NCI-H1417 treated with DMSO at 0.1 percent for 48 hours (cell line): ENCODE measurements around the gene CCL25.

ENCODE experiments used
- DNase-seq: peaks from one replicate; lab custom pipeline; 2025; lab: John Stamatoyannopoulos, UW

The CCL25 gene

DNA sequence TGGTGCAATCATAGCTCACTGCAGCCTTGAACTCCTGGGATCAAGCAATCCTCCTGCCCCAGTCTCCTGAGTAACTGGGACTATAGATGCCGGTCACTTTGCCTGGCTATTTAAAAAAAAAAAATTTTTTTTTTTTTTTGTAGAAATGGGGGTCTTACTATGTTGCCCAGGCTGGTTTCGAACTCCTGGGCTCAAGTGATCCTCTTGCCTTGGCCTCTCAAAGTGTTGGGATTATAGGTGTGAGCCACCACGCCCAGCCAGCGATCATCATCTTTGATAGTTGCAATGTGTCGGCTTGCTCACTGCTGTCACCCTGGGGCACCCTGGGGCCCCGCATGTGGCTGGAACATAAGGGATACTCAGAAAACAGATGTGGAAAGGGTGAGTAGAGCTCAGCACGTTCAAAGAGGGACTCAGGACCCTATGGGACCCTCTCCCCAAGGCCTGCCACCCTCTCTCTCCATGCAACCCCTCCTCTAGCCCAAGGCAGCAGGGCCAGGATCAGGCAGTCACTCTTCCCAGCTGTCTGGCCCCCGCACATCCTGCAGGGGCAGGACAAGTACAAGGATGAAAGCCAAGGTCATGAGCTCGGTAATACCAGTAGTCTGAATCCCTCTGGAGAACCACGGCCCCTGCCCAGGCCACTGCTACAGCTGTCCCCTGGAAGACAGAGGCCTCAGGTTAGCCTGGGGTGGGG lies 6.5 kb upstream of the CCL25 start:
- no peak for DNase-seq

DNA sequence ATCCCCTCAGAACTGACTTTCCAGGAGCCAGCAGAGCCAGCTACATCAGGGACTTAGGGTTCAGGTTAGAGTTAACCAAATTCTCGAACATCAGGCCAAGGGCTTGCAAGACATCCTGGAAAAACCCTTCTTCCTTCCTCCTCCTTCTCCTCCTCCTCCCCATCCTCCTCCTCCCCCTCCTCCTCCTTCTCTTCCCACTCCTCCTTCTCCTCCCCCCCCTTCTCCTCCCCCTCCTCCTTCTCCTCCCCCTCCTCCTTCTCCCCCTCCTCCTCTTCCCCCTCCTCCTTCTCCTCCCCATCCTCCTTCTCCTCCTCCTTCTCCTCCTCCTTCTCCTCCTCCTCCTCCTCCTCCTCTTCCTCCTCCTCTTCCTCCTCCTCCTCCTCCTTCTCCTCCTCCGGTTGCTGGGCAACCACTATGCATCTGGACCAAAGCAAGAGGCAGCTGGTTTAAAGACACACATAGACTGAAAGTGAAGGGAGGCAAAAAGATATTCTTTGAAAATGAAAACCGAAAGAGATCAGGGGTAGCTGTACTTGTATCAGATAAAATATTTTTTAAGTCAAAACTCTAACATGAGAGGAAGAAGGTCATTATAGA lies 5.9 kb upstream of the CCL25 start:
- DNase-seq, result no peak

DNA sequence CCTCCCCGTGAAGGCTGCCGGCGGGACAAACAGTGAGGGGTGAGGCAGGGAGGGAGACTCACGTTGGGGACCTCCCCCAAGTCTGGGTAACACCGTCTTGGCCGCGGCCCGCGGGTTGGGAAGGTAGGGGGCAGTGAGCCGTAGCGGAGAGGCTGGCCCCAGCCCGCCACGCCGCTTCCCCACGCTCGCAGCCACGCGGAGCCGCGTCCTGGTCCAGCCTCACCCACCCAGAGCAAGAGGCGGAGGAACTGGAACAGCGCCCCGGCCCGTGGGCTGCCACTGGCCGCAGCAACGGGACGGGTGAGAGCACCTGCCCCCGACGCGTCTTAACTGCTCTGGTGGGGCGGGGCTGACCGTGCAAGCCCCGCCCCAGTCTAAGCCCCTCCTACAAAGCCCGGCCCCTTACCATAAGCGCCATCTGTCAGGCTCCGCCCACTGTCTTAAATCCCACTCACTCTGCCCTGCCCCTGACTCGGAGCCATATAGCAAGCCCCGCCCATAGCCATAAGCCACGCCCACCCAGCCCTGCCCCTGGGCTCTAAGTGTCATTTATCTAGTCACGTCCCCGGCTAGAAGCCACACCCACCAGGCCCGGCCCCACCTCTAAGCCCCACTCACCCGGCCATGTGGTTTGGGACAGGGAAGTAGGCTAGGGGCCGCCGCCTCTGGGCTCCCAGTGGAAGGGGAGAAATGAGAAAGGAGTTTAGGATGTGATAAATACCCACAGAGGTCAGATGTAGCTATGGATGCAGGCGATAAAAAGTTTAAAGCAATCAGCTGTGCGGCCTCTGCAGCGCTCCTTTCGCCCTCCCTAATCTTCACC lies 2.1 kb upstream of the CCL25 start:
- peak; percentile 75 for DNase-seq

DNA sequence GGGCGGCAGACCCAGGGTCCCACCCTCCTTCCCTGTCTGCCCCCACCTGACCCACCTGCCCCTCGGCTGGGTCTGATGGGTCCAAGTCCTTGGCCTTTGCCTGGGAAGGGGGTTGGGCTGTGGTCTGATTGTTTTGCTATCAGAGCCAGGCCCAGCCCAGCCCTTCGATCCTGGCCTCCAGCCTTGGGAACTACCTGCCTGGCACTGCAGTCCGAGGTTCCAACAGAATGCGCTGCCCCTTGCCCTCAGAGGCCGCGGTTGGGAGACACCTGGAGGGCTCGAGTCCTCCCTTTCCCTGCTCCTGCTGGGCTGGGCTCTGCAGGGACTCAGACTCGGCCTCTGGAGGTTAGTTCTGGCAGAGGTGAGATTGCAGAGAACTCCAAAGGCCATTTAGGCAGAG lies 1.6 kb downstream of the CCL25 start:
- no peak for DNase-seq

DNA sequence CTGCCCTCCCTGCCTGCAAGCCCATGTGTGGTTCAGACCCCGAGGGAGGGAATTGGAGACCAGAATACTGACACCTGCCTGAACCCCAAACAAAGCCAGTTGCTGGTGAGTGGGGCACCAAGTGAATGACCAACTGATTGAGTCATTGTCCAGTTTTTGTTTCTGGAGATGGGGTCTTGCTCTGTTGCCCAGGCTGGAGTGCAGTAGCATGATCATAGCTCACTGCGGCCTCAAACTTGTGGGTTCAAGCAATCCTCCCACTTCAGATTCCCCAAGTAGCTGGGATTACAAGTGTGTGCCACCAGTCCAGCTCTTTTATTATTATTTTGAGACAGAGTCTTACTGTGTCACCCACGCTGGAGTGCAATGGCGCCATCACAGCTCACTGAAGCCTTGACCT lies 4.0 kb downstream of the CCL25 start:
- DNase-seq, result no peak

DNA sequence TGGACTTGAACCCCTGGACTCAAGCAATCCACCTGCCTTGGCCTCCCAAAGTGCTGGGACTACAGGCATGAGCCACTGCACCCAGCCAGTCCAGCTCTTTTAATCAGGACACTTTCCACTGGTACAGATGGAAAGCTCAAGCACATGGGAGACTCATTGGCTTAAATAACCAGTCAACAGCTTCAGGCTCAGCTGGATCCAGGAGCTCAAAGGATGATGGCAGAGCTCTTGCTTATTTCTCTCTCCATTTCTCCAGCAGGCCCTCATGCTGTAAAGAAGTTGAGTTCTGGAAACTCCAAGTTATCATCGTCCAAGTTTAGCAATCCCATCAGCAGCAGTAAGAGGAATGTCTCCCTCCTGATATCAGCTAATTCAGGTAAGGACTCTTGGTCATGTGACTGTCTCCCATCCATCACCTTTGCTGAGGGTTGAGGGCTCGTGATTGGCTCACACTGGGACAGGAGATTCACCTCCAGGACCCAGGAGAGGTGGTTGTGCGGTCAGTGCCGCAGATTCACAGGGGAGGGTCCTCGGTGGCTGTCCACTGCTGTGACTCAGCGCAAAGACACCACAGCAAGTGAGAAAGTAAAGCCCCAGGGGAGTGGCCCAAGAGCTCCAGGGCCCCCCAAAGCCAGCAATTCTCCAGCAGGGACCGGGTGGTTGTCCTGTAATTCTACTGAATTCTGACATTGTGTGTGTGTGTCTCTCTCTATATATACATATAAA lies 5.1 kb downstream of the CCL25 start:
- DNase-seq, result no peak

DNA sequence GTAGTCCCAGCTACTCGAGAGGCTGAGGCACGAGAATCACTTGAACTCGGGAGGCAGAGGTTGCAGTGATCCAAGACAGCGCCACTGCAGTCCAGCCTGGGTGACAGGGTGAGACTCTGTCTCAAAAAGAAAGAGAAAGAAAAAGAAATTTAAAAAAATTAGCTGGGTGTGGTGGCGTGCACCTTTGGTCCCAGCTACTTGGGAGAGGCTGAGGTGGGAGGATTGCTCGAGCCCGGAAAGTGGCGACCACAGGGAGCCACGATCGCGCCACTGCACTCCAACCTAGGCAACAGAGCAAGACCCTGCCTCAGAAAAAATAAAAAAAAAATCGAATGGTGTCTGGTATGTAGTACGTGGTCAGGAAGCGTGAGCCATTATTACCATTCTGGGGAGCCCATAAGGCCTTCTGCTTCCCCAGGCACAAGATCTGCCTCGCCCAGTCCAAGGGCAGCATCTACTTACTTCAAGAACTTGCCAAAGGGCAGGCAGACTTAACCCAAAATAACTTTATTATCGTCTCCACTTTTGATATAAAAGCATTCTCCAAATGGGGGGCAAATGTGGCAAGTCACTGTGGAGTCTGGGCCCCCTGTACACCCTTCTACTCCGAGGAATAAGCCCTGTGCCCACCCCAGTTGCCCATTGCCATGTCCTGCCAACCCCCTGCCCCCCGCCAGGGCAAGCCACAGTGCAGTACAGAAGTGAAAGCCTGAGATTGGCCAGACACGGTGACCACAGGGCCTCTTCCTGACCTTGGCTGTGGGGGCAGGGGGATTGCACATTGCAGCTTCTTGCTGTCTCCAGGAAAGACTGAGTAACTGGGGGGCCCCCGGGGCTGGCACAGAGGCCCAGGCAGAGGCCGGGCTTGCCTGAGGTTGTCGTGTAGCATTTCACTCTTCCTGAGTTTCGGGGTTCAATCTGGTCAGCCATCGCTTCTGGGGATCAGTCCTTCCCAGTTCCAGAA lies 12.6 kb downstream of the CCL25 start:
- DNase-seq, result no peak

DNA sequence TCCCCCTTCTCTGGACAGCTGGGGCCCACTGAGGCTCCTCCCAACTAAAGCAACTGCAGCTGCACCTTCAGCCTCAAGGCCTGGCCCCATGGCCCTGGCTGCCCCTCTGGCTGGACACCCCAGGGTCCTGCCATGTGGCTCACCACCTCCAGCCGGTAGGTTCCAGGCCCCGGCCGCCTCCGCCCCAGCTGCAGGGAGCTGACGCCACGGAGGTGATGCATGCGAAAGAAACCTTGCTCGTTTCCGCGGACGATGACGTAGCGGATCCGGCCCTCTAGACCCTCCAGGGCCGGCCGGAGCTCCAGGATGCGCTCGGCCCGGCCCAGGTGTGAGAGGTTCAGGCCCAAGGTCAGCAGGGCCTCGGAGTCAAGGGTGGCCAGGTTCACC lies 13.3 kb downstream of the CCL25 start:
- DNase-seq, result no peak

DNA sequence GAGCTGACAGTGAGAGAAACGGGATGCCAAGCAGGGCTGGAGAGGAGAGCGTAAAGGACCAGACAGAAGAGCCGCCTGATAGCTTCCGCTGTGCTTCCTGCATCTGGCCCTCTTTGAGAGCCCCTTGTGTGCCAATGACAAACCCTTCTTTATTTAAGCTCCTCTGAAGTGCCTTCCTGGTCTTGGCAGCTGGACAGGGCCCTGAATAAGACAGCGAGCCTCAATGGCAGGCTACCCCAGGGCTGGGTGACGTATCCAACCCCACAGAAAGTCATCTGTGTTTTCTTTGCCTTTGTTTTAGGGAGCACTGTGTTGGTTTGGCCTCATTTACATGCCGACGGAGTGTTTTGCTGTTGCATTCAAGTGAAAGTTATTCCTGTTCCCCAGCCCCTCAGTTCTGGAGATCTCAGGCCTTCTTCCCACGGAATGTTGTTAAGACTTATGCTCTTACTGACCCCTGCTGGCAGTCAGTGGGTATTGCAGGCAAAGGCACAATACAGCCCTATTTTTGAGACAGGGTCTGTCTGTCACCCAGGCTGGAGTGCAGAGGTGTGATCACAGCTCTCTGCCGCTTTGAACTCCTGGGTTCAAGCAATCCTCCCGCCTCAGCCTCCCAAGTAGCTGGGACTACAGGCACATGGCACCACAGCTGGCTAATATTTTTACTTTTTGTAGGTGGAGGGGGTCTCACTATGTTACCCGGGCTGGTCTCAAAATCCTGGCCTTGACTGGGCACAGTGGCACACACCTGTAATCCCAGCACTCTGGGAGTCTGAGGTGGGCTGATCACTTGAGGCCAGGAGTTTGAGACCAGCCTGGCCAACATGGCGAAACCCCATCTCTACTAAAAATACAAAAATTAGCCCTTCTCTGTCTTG lies 16.8 kb downstream of the CCL25 start:
- no peak for DNase-seq

DNA sequence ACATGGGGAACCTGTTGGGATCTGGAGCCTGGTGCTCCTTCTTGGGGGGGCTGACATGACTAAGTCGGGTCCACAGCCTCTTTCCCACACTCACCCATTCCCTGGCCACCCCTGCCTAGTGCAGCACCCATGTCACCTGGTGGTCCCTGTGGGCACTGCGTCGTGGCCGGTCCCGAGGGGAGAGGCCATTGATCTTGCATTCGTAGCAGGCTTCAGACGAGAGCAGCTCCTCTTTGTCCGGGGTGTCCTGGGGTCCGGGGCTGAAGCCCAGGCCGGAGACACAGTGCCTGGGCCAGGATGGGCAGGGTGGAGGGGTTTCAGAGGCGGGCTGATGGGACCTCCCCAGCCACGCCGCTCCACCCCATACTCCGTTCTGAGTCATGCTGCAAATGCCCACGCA lies 19.4 kb downstream of the CCL25 start:
- DNase-seq, result no peak

DNA sequence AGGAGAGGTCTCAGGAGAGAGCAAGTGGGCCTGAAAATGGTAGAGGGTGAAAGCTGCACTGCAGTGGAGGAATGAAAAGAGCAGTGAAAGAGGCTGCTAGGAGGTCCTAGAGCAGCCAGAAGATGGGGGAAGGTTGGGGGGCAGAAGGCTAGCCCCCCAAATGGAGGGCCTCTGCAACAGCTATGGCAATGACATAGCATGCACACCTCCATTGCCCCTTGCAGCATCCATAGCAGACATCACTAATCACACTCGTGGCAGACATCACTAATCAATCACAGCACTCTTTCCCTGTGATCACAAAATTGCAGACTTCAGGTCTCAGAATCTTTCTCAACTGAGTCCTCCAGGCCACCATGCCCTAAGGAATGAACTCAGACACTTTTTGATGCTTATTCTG lies 21.9 kb downstream of the CCL25 start:
- no peak for DNase-seq

DNA sequence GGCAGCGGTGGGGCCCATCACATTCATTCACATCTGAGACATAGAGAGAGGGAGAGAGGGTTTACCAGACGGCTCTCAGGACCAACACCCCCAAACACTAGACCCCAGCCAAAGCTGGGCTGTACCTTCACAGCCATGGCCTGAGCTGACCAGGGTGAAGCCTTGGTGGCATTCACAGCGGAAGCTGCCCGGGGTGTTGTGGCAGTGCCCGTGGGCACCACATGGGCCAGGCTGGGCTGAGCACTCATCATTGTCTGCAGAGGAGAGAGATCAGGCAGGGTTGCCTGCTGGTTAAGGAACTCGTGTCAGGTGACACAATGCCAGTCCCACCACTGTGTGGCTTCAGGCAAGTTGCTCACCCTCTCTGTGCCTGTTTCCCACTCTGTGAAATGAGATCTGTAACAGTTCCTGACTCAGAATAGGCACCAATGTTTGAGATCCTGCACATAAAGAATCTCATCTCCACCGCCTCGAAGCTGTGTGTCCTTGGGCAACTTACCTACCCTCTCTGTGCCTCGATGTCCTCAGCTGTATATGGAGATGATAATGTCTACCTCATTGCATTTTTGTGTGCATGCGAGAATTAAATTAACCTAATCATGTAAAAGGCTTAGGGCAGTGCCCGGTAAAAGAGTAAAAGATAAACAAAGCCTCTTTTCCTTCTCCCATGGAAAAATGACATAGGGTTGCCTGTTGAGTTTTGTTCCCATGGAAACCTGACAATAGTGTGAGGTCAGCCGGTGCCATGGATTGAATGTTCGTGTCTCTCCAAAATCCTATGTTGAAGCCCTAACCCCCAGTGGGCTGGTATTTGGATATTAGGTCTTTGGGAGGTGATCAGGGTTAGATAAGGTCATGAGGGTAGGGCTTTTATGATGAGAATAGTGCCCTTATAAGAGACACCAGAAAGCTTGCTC lies 22.9 kb downstream of the CCL25 start:
- no peak for DNase-seq

DNA sequence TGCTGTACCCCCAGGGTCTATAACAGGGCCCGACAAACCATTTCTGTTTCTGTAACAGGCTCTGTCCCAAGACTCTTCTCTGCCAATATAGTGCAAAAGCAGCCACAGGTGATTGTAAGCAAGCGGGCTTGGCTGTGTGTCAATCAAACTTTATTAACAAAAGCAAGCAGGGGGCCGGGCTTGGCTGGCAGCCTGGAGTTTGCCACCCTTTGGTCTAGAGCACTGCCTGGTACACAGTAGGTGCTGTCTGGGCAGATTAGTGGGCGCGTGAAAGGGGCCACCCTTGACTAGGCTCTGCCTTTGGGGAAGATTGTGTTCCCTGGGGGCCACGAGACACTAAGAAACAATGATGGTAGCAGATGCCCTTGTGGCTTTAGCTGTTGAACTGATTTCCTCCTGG lies 27.4 kb downstream of the CCL25 start:
- no peak for DNase-seq

DNA sequence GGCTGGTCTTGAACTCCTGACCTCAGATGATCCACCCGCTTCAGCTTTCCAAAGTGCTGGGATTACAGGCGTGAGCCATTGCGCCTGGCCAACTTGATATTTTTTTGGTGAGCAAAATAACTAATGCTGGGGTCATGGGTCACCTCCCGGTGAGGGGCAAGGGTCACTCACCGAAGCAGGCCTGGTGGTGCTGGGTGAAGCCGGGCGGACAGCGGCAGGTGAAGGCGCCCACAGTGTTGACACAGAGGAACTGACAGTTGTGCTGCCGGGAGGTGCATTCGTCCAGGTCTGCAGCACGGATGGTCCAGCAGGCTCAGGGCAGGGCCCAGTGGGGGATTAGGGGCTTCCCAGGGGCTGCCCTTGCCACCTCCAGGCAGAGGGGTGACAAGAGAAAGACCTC lies 28.3 kb downstream of the CCL25 start:
- no peak for DNase-seq

DNA sequence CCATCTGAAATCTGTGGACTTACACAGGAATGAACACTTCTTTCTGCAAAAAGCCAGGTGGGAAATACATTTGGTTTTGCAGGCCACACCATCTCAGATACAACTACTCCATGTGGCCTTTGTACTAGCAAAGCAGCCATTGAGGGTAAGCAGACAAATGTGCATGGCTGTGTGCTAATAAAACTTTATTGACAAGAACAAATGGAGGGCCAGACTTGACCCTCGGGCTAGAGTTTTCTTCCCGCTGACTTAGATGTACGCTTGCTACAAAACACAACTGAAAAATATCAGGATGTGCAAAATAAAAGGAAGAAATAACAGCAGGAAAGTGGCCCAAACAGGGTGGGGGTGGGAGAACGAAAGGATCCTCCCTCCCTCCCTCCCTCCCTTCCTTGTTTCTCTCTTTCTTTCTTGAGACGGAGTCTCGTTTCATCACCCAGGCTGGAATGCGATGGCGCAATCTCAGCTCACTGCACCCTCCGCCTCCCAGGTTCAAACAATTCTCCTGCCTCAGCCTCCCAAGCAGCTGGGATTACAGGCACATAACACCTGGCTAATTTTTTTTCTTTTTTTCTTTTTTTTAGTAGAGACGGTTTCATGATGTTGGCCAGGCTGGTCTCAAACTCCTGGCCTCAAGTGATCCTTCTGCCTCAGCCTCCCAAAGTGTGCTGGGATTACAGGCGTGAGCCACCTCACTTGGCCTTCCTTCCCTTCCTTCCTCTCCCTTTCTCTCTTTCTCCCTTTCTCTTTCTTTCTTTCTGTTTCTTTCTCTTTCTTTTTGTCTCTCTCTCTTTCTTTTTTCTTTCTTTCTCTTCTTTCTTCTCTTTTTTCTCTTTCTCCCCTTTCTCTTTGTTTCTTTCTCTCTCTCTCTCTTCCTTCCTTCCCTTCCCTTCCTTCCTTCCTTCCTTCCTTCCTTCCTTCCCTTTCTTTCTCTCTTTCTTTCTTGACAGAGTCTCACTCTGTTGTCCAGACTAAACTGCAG lies 29.3 kb downstream of the CCL25 start:
- DNase-seq, result no peak

DNA sequence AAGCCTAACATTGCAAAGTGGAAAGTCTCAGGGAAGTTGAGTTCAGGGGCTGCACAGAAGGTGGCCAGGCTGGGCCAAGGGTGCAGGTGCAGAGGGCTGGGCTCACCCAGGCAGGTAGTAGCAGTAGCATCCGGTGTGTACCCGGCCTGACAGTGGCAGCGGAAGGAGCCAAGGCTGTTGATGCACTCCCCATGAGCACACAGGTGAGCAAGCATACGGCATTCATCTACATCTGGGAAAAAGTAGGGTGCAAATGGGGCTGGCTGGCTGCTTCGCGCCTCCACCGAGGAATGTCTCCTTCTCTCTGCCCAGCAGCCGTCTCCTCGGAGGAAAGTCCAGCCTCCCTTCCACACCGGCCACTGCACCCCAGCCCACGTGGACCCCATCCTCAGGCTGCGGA lies 30.6 kb downstream of the CCL25 start:
- DNase-seq, result no peak

DNA sequence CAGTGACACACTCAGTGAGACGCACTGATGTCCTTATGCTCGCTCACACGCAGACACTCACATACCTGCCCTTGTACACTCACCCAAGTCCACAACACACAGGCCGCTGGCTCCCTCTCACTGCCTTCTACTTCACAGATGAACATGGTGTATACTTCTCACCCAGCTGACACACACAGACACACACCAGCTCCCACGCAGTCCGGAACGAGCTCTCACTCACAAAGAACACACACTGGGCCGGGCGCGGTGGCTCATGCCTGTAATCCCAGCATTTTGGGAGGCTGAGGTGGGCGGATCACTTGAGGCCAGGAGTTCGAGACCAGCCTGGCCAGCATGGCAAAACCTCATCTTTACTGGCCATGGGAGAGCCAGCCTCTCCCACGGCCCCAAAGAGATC lies 31.6 kb downstream of the CCL25 start:
- DNase-seq, result no peak
